Measurements from ENCODE around the gene DCDC2C.

Gene DCDC2C

GRCh38 chr2:3747032-3747654 lies 43.8 kb downstream of the DCDC2C start:
- no peak for DNase-seq (ENCODE audit: low spot score)

GRCh38 chr2:3747826-3748225 lies 44.5 kb downstream of the DCDC2C start:
- DNase-seq (ENCODE audit: low spot score), result no peak

GRCh38 chr2:3749201-3749600 lies 45.8 kb downstream of the DCDC2C start:
- no peak for DNase-seq (ENCODE audit: low spot score)

GRCh38 chr2:3751251-3751650 lies 47.9 kb downstream of the DCDC2C start:
- no peak for DNase-seq (ENCODE audit: low spot score)

GRCh38 chr2:3751806-3752205 lies 48.4 kb downstream of the DCDC2C start:
- no peak for DNase-seq (ENCODE audit: low spot score)

- no peak for DNase-seq (ENCODE audit: low spot score)
These were observed 49.0 kb downstream of the DCDC2C start for GRCh38 chr2:3752376-3752775.

- DNase-seq (ENCODE audit: low spot score), result no peak
These were observed 50.2 kb downstream of the DCDC2C start for GRCh38 chr2:3753561-3753960.

- DNase-seq (ENCODE audit: low spot score), result no peak
These were observed 50.9 kb downstream of the DCDC2C start for GRCh38 chr2:3754280-3754679.

- DNase-seq (ENCODE audit: low spot score), result no peak
These were observed 51.4 kb downstream of the DCDC2C start for GRCh38 chr2:3754795-3755194.

- no peak for DNase-seq (ENCODE audit: low spot score)
These were observed 51.9 kb downstream of the DCDC2C start for GRCh38 chr2:3755277-3755676.

- no peak for DNase-seq (ENCODE audit: low spot score)
These were observed 52.9 kb downstream of the DCDC2C start for GRCh38 chr2:3756306-3756705.

- no peak for DNase-seq (ENCODE audit: low spot score)
These were observed 55.5 kb downstream of the DCDC2C start for GRCh38 chr2:3758906-3759305.

GRCh38 chr2:3759331-3759730 lies 56.0 kb downstream of the DCDC2C start:
- no peak for DNase-seq (ENCODE audit: low spot score)

GRCh38 chr2:3759761-3760160 lies 56.4 kb downstream of the DCDC2C start:
- DNase-seq (ENCODE audit: low spot score), result no peak

- no peak for DNase-seq (ENCODE audit: low spot score)
These were observed 57.9 kb downstream of the DCDC2C start for GRCh38 chr2:3761272-3761671.

GRCh38 chr2:3762771-3763447 lies 59.5 kb downstream of the DCDC2C start:
- no peak for DNase-seq (ENCODE audit: low spot score)

GRCh38 chr2:3766824-3767223 lies 63.4 kb downstream of the DCDC2C start:
- DNase-seq (ENCODE audit: low spot score), result no peak

GRCh38 chr2:3768960-3769765 lies 65.8 kb downstream of the DCDC2C start:
- no peak for DNase-seq (ENCODE audit: low spot score)

- DNase-seq (ENCODE audit: low spot score), result no peak
These were observed 66.4 kb downstream of the DCDC2C start for GRCh38 chr2:3769766-3770165.

- DNase-seq (ENCODE audit: low spot score), result no peak
These were observed 67.5 kb downstream of the DCDC2C start for GRCh38 chr2:3770724-3771415.

- DNase-seq (ENCODE audit: low spot score), result no peak
These were observed 68.2 kb downstream of the DCDC2C start for GRCh38 chr2:3771576-3771975.

- DNase-seq (ENCODE audit: low spot score), result no peak
These were observed 71.0 kb downstream of the DCDC2C start for GRCh38 chr2:3774336-3774735.

- DNase-seq (ENCODE audit: low spot score), result no peak
These were observed 72.9 kb downstream of the DCDC2C start for GRCh38 chr2:3776311-3776710.
